ENCODE data around the gene FOXO6. TPM values are rescaled to one million over a fixed set of nuclear protein-coding genes. Genes with fewer than 3 reads are reported as not detected.

FOXO6 gene
- total and polyA plus RNA-seq, 2 of the 13 experiments (the other 11 are each of a cell fraction or from before 2014, with no cell fraction given), result 0.13 TPM; not detected in 1

DNA sequence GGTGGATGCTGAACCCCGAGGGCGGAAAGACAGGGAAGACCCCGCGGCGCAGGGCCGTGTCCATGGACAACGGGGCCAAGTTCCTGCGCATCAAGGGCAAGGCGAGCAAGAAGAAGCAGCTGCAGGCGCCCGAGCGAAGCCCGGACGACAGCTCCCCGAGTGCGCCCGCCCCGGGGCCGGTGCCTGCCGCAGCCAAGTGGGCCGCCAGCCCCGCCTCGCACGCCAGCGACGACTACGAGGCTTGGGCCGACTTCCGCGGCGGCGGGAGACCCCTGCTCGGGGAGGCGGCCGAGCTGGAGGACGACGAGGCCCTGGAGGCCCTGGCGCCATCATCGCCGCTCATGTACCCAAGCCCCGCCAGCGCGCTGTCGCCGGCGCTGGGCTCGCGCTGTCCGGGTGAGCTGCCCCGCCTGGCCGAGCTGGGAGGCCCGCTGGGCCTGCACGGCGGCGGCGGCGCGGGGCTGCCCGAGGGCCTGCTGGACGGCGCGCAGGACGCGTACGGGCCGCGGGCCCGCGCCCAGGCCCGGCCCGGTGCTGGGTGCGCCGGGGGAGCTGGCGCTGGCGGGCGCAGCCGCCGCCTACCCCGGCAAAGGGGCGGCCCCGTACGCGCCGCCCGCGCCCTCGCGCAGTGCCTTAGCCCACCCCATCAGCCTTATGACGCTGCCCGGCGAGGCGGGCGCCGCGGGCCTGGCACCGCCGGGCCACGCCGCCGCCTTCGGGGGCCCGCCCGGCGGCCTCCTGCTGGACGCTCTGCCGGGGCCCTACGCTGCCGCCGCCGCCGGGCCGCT is 20.7 kb downstream of the FOXO6 start:
- Histone ChIP-seq H3K27ac (ENCODE audit: extremely low read length, insufficient read depth, low read length) (no peak overlapping the region), H3K4me2 (ENCODE audit: low read depth, low read length) (peak overlapping the region; percentile 47; the same call in 1 of the 2 replicates), H3K4me3 (replicated peaks in 1 of 3; ENCODE audit: insufficient read depth in 1 of 3, low read depth in 2 of 3, low read length in 3 of 3) (peak overlapping the region in 1 of 3 experiments; percentile 43; a peak in 1 of 6 replicates), H3K27me3 (ENCODE audit: control insufficient read depth in 1 of 2, insufficient read depth in 2 of 2, low read length in 2 of 2) (peaks cover 5 to 43% of the 10 kb centered on the region in 2 experiments; a peak in 4 of 5 replicates), H3K9me3 (ENCODE audit: low read length) (no peaks in the 10 kb centered on the region), H3K4me1 (ENCODE audit: insufficient read depth, low read length) (no peaks in the 10 kb centered on the region), H4K20me1 (ENCODE audit: insufficient read depth, low read length) (no peaks in the 10 kb centered on the region), H3K36me3 (replicated peaks in 1 of 2; ENCODE audit: control insufficient read depth in 1 of 2, insufficient read depth in 2 of 2, low read length in 2 of 2) (no peaks in the 10 kb centered on the region), H3K9ac (ENCODE audit: insufficient read depth, low read depth, low read length) (no peak overlapping the region), H3K79me2 (ENCODE audit: insufficient read depth, low read length) (no peaks in the 10 kb centered on the region), H2AFZ (ENCODE audit: low read length) (no peak overlapping the region)
- BruUV-seq (replicated peaks), result no TSS peak
- WGBS (ENCODE audit: low lambda C conversion rate), result 90% methylated on average over 27 of the region's 112 CpGs
- FAIRE-seq, result no peak
- DNase-seq (ENCODE audit: low spot score), result no peak
- ATAC-seq, result peak; percentile 55
- POLR2A ChIA-PET, result no interaction called here
- in situ Hi-C loops (cut with HindIII; ENCODE audit: extremely low pct_ligation_motif_present, low pct_unique_long_range_greater_than_20kb), result no loop called here
- intact Hi-C loops (cut with micrococcal nuclease; ENCODE audit: unreplicated experiment), result no loop called here
- CTCF ChIA-PET (ENCODE audit: low intra/inter-chr PET ratio, low total read pairs), result no interaction called here
- no peak for TF ChIP-seq ZSCAN5A (CRISPR knock-in tag; IDR thresholded peaks at IDR 0.05; ENCODE audit: borderline replicate concordance)
- TF ChIP-seq HMGA1 (CRISPR knock-in tag; conservative IDR thresholded peaks at IDR 0.05), result no peak
- TF ChIP-seq, protein P1, sequence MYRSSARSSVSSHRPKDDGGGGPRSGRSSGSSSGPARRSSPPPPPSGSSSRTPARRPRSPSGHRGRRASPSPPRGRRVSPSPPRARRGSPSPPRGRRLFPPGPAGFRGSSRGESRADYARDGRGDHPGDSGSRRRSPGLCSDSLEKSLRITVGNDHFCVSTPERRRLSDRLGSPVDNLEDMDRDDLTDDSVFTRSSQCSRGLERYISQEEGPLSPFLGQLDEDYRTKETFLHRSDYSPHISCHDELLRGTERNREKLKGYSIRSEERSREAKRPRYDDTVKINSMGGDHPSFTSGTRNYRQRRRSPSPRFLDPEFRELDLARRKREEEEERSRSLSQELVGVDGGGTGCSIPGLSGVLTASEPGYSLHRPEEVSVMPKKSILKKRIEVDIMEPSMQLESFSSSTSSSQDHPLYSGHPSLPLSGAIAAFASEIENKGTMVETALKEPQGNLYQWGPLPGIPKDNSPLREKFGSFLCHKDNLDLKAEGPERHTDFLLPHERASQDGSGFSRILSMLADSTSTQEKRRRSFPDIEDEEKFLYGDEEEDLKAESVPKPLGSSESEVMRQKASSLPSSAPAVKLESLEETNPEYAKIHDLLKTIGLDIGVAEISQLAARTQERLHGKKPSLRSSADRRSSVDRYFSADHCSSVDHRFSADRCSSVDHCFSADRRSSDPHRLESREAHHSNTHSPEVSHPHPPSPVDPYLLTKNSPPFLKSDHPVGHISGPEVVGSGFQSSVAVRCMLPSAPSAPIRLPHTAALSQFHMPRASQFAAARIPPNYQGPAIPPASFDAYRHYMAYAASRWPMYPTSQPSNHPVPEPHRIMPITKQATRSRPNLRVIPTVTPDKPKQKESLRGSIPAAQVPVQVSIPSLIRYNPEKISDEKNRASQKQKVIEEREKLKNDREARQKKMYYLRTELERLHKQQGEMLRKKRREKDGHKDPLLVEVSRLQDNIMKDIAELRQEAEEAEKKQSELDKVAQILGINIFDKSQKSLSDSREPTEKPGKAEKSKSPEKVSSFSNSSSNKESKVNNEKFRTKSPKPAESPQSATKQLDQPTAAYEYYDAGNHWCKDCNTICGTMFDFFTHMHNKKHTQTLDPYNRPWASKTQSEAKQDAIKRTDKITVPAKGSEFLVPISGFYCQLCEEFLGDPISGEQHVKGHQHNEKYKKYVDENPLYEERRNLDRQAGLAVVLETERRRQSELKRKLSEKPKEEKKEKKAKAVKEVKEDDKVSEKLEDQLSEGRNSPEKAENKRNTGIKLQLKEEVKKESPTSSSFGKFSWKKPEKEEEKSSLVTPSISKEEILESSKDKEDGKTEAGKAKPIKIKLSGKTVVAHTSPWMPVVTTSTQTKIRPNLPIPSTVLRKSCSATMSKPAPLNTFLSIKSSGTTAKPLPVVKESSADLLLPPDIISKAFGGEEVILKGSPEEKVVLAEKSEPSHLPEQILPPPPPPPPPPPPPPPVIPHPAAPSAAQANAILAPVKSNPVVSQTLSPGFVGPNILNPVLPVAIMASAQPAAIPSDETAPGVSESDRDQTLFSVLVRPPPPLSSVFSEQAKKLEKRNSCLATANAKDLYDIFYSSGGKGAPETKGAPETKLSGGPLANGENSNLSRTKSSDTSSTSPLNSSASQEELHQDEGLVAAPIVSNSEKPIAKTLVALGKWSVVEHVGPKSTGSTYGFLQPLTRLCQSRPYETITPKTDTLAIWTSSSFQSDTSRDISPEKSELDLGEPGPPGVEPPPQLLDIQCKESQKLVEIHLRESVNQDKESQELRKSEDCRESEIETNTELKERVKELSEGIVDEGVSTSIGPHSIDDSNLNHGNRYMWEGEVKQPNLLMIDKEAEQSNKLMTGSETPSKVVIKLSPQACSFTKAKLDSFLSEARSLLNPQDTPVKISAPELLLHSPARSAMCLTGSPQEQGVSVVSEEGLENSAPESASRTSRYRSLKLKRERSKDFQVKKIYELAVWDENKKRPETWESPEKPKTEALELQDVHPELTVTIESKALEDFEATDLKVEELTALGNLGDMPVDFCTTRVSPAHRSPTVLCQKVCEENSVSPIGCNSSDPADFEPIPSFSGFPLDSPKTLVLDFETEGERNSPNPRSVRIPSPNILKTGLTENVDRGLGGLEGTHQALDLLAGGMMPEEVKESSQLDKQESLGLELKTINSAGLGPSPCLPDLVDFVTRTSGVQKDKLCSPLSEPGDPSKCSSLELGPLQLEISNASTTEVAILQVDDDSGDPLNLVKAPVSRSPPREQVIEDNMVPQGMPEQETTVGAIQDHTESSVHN (CRISPR knock-in tag; IDR thresholded peaks at IDR 0.05), result no peak
- no peak for TF ChIP-seq ATF7 (IDR thresholded peaks at IDR 0.05)
- no peak for TF ChIP-seq ATF7 (CRISPR knock-in tag; IDR thresholded peaks at IDR 0.05)
- TF ChIP-seq, protein P2, sequence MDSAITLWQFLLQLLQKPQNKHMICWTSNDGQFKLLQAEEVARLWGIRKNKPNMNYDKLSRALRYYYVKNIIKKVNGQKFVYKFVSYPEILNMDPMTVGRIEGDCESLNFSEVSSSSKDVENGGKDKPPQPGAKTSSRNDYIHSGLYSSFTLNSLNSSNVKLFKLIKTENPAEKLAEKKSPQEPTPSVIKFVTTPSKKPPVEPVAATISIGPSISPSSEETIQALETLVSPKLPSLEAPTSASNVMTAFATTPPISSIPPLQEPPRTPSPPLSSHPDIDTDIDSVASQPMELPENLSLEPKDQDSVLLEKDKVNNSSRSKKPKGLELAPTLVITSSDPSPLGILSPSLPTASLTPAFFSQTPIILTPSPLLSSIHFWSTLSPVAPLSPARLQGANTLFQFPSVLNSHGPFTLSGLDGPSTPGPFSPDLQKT (CRISPR knock-in tag; IDR thresholded peaks at IDR 0.05; ENCODE audit: borderline replicate concordance), result no peak
- no peak for TF ChIP-seq POGK (CRISPR knock-in tag; conservative IDR thresholded peaks at IDR 0.05)
- TF ChIP-seq, protein P3, sequence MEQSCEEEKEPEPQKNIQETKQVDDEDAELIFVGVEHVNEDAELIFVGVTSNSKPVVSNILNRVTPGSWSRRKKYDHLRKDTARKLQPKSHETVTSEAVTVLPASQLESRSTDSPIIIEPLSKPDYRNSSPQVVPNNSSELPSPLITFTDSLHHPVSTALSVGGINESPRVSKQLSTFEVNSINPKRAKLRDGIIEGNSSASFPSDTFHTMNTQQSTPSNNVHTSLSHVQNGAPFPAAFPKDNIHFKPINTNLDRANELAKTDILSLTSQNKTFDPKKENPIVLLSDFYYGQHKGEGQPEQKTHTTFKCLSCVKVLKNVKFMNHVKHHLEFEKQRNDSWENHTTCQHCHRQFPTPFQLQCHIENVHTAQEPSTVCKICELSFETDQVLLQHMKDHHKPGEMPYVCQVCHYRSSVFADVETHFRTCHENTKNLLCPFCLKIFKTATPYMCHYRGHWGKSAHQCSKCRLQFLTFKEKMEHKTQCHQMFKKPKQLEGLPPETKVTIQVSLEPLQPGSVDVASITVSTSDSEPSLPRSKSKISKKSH (CRISPR knock-in tag; IDR thresholded peaks at IDR 0.05; ENCODE audit: borderline replicate concordance), result no peak

All from HepG2 (cell line).